CD8-positive, alpha-beta memory T cell (primary cell): ENCODE results near the gene DCAF12. TPM values are rescaled to one million over a fixed set of nuclear protein-coding genes. Genes with fewer than 3 reads are reported as not detected.
"Not testable (repeated sequence)": the region's sequence is repeated elsewhere in the genome, so short reads cannot be mapped to it uniquely, and the experiment has no call there.

Experiments
- CTCF ChIA-PET: fragments of 350-600 bp; sonication (Branson Sonifier 250); formaldehyde crosslinking; loops from one replicate; lab custom pipeline; 2021; ENCODE audit warnings: antibody characterized with exemption; lab: Charles Lee
- POLR2A ChIA-PET: fragments of 350-600 bp; sonication (Branson Sonifier 250); formaldehyde crosslinking; loops from one replicate; lab custom pipeline; 2021; ENCODE audit warnings: antibody characterized with exemption; lab: Charles Lee
- DNase-seq, 5 donors: peaks; one replicate each; pipeline versions ENCODE4 v3.0.0 to v3.0.0-alpha.2; 2020 to 2022; ENCODE audit warnings: mixed read lengths in 1 of 5
- H3K27ac ChIP-seq: one replicate; pipeline ENCODE4 v1.7.0; 2013; ENCODE audit warnings: low read depth, mild to moderate bottlenecking, low read length, moderate library complexity
- H3K27me3 ChIP-seq: 2 replicates; pipeline ENCODE4 v1.7.0; 2013; ENCODE audit warnings: low read length, mild to moderate bottlenecking; ENCODE audit not compliant: insufficient read depth, poor library complexity, severe bottlenecking
- H3K36me3 ChIP-seq: 2 replicates; pipeline ENCODE4 v1.7.0; 2013; ENCODE audit warnings: mild to moderate bottlenecking, low read length, moderate library complexity; ENCODE audit not compliant: insufficient read depth
- H3K4me1 ChIP-seq: 2 replicates; pipeline ENCODE4 v1.7.0; 2013; ENCODE audit warnings: mild to moderate bottlenecking, low read length, moderate library complexity; ENCODE audit not compliant: insufficient read depth
- H3K4me3 ChIP-seq: 2 replicates; pipeline ENCODE4 v1.7.0; 2013; ENCODE audit warnings: mild to moderate bottlenecking, low read length
- H3K9me3 ChIP-seq: 2 replicates; pipeline ENCODE4 v1.7.0; 2013; ENCODE audit warnings: mild to moderate bottlenecking, low read length
- H3K27ac Mint-ChIP-seq, 8 donors: one replicate each; pipeline ENCODE4 v1.8.0; 2020 to 2021; ENCODE audit warnings: mixed read lengths in 8 of 8, mild to moderate bottlenecking in 6 of 8, inconsistent platforms in 3 of 8, moderate library complexity in 3 of 8
- H3K27me3 Mint-ChIP-seq, 2 donors: one replicate each; pipeline ENCODE4 v1.8.0; 2020 to 2021; ENCODE audit warnings: mixed read lengths in 2 of 2, mild to moderate bottlenecking in 1 of 2, moderate library complexity in 1 of 2
- H3K36me3 Mint-ChIP-seq, 3 donors: one replicate each; pipeline ENCODE4 v1.8.0; 2020 to 2021; ENCODE audit warnings: mixed read lengths in 3 of 3, inconsistent platforms in 1 of 3, mild to moderate bottlenecking in 1 of 3
- H3K4me1 Mint-ChIP-seq, 3 donors: one replicate each; pipeline ENCODE4 v1.8.0; 2020 to 2021; ENCODE audit warnings: mixed read lengths in 3 of 3, inconsistent platforms in 1 of 3, mild to moderate bottlenecking in 1 of 3
- H3K4me3 Mint-ChIP-seq, 7 donors: one replicate each; pipeline ENCODE4 v1.8.0; 2020 to 2021; ENCODE audit warnings: mixed read lengths in 7 of 7, mild to moderate bottlenecking in 6 of 7, moderate library complexity in 4 of 7, inconsistent platforms in 2 of 7
- H3K9me3 Mint-ChIP-seq, 5 donors: one replicate each; pipeline ENCODE4 v1.8.0; 2020 to 2022; ENCODE audit warnings: mixed read lengths in 5 of 5, mild to moderate bottlenecking in 3 of 5, moderate library complexity in 2 of 5, inconsistent platforms in 1 of 5
- polyA plus RNA-seq: library from polyadenylated mRNA; unstranded; fragments of 300-500 nt; fragmentation: Illumina TruSeq; gene quantifications from one replicate; pipeline ENCODE4 v1.2.3, GENCODE V29; 2021
- total RNA-seq, 2 experiments: library from RNA; stranded (reverse); gene quantifications; one replicate each; pipeline ENCODE4 v1.2.3, GENCODE V29; 2021

The DCAF12 gene
- total and polyA plus RNA-seq, 3 experiments from 2014 or later = 18.4 to 49.2 (median 43.0) TPM

GRCh38 chr9:34138644-34139043 lies 12.1 kb upstream of the DCAF12 start:
- H3K4me1 ChIP-seq, H3K9me3 ChIP-seq, CTCF ChIA-PET, H3K36me3 Mint-ChIP-seq, H3K9me3 Mint-ChIP-seq, H3K27me3 Mint-ChIP-seq, DNase-seq, H3K27me3 ChIP-seq, H3K4me3 ChIP-seq, H3K4me1 Mint-ChIP-seq, H3K36me3 ChIP-seq, H3K27ac ChIP-seq, H3K4me3 Mint-ChIP-seq: not testable (repeated sequence)
- H3K27ac Mint-ChIP-seq = peak overlapping the region in 2 of 8 donors; percentile 35 to 73
- POLR2A ChIA-PET = interaction anchor here (0.6 kb wide), 1 partner anchor 19 kb away, joined by 5 read pairs; no protein-coding TSS in a partner anchor

- Mint-ChIP-seq H3K4me3 (no peak overlapping the region), H3K27ac (no peak overlapping the region), H3K9me3 (no peaks in the 10 kb centered on the region), H3K4me1 (peaks cover 3 to 5% (median 4%) of the 10 kb centered on the region in 3 donors), H3K27me3 (peaks cover 0 to 2% of the 10 kb centered on the region in 2 donors), H3K36me3 (no peaks in the 10 kb centered on the region)
- DNase-seq = no peak
- Histone ChIP-seq H3K27ac (no peak overlapping the region), H3K9me3 (no peaks in the 10 kb centered on the region), H3K36me3 (no peaks in the 10 kb centered on the region), H3K4me3 (no peak overlapping the region), H3K27me3 (no peaks in the 10 kb centered on the region), H3K4me1 (no peaks in the 10 kb centered on the region)
- CTCF ChIA-PET = no interaction called here
- POLR2A ChIA-PET = no interaction called here
These were observed 8.0 kb upstream of the DCAF12 start for GRCh38 chr9:34134521-34134920.

- DNase-seq = no peak
- Mint-ChIP-seq H3K9me3 (no peaks in the 10 kb centered on the region), H3K4me3 (no peak overlapping the region), H3K4me1 (no peaks in the 10 kb centered on the region), H3K27me3 (peaks cover 0 to 2% of the 10 kb centered on the region in 2 donors), H3K27ac (no peak overlapping the region), H3K36me3 (no peaks in the 10 kb centered on the region)
- Histone ChIP-seq H3K9me3 (no peaks in the 10 kb centered on the region), H3K36me3 (no peaks in the 10 kb centered on the region), H3K4me1 (no peaks in the 10 kb centered on the region), H3K27me3 (no peaks in the 10 kb centered on the region), H3K4me3 (no peak overlapping the region), H3K27ac (no peak overlapping the region)
- POLR2A ChIA-PET = no interaction called here
- CTCF ChIA-PET = no interaction called here
These were observed 7.0 kb upstream of the DCAF12 start for GRCh38 chr9:34133436-34133949.

- POLR2A ChIA-PET = no interaction called here
- Histone ChIP-seq H3K27me3 (no peaks in the 10 kb centered on the region), H3K4me3 (no peak overlapping the region), H3K27ac (no peak overlapping the region), H3K4me1 (peaks cover 5% of the 10 kb centered on the region), H3K9me3 (no peaks in the 10 kb centered on the region), H3K36me3 (no peaks in the 10 kb centered on the region)
- H3K9me3 Mint-ChIP-seq = no peaks in the 10 kb centered on the region
- H3K4me1 Mint-ChIP-seq = peaks cover 4 to 8% (median 5%) of the 10 kb centered on the region in 3 donors
- H3K36me3 Mint-ChIP-seq = peaks cover 0 to 2% (median 0%) of the 10 kb centered on the region in 3 donors
- H3K4me3 Mint-ChIP-seq = peak overlapping the region in 1 of 7 donors; percentile 20
- CTCF ChIA-PET = no interaction called here
- H3K27me3 Mint-ChIP-seq = peaks cover 0 to 2% of the 10 kb centered on the region in 2 donors
- no peak overlapping the region for H3K27ac Mint-ChIP-seq
- DNase-seq = no peak
These were observed 5.1 kb upstream of the DCAF12 start for GRCh38 chr9:34131571-34131970.

- Histone ChIP-seq H3K27ac (peak overlapping the region; percentile 90), H3K27me3 (no peaks in the 10 kb centered on the region), H3K4me3 (peak overlapping the region; percentile 97), H3K36me3 (no peaks in the 10 kb centered on the region), H3K9me3 (no peaks in the 10 kb centered on the region), H3K4me1 (peaks cover 35% of the 10 kb centered on the region)
- DNase-seq = no peak
- CTCF ChIA-PET = interaction anchor here (1.4 kb wide), 1 partner anchor 125 kb away, joined by 6 read pairs; no protein-coding TSS in a partner anchor
- POLR2A ChIA-PET = interaction anchor here (0.8 kb wide), 1 partner anchor 51 kb away, joined by 4 read pairs; the partner anchor contains the start of gene UBAP1
- H3K4me3 Mint-ChIP-seq = peak overlapping the region; percentile 97 to 99 (median 99)
- H3K27ac Mint-ChIP-seq = peak overlapping the region; percentile 90 to 99 (median 99)
- H3K4me1 Mint-ChIP-seq = peaks cover 38 to 49% (median 40%) of the 10 kb centered on the region in 3 donors
- no peaks in the 10 kb centered on the region for H3K9me3 Mint-ChIP-seq
- H3K36me3 Mint-ChIP-seq = peaks cover 0 to 31% (median 8%) of the 10 kb centered on the region in 3 donors
- no peaks in the 10 kb centered on the region for H3K27me3 Mint-ChIP-seq
These were observed 794 bp upstream of the DCAF12 start for GRCh38 chr9:34127035-34127948.

GRCh38 chr9:34125681-34126206 lies 754 bp downstream of the DCAF12 start:
- H3K4me3 Mint-ChIP-seq = peak overlapping the region; percentile 97 to 99 (median 99)
- peaks cover 51 to 63% (median 53%) of the 10 kb centered on the region in 3 donors for H3K4me1 Mint-ChIP-seq
- peaks cover 4 to 44% (median 17%) of the 10 kb centered on the region in 3 donors for H3K36me3 Mint-ChIP-seq
- H3K27me3 ChIP-seq = no peaks in the 10 kb centered on the region
- peaks cover 35% of the 10 kb centered on the region for H3K4me1 ChIP-seq
- CTCF ChIA-PET = no interaction called here
- DNase-seq = no peak
- peak overlapping the region; percentile 90 to 99 (median 99) for H3K27ac Mint-ChIP-seq
- peak overlapping the region; percentile 97 for H3K4me3 ChIP-seq
- H3K9me3 Mint-ChIP-seq = no peaks in the 10 kb centered on the region
- H3K36me3 ChIP-seq = no peaks in the 10 kb centered on the region
- POLR2A ChIA-PET = interaction anchor here (0.6 to 1.0 kb wide), 2 partner anchors 10 to 53 kb away, joined by 3 read pairs; partner anchors contain the start of gene UBAP1
- peak overlapping the region; percentile 90 for H3K27ac ChIP-seq
- no peaks in the 10 kb centered on the region for H3K9me3 ChIP-seq
- no peaks in the 10 kb centered on the region for H3K27me3 Mint-ChIP-seq

GRCh38 chr9:34124926-34125325 lies 1.6 kb downstream of the DCAF12 start:
- no peaks in the 10 kb centered on the region for H3K27me3 ChIP-seq
- H3K36me3 Mint-ChIP-seq = peaks cover 4 to 46% (median 17%) of the 10 kb centered on the region in 3 donors
- peak overlapping the region; percentile 90 for H3K27ac ChIP-seq
- H3K4me1 ChIP-seq = peaks cover 35% of the 10 kb centered on the region
- ChIA-PET CTCF (no interaction called here), POLR2A (no interaction called here)
- no peak for DNase-seq
- H3K9me3 Mint-ChIP-seq = no peaks in the 10 kb centered on the region
- H3K4me1 Mint-ChIP-seq = peaks cover 53 to 66% (median 55%) of the 10 kb centered on the region in 3 donors
- no peaks in the 10 kb centered on the region for H3K9me3 ChIP-seq
- peak overlapping the region; percentile 97 for H3K4me3 ChIP-seq
- no peaks in the 10 kb centered on the region for H3K27me3 Mint-ChIP-seq
- no peaks in the 10 kb centered on the region for H3K36me3 ChIP-seq
- peak overlapping the region; percentile 90 to 99 (median 99) for H3K27ac Mint-ChIP-seq
- peak overlapping the region; percentile 97 to 99 (median 99) for H3K4me3 Mint-ChIP-seq
